Measurements from ENCODE around the gene REPS1. TPM values are rescaled to one million over a fixed set of nuclear protein-coding genes. Genes with fewer than 3 reads are reported as not detected.

The REPS1 gene
- total RNA-seq, 1 experiment from 2014 or later, result 27.4 TPM

GRCh38 chr6:138991206-138991605 is 3.2 kb upstream of the REPS1 start:
- H3K4me3 ChIP-seq (ENCODE audit: low read length), result no peak overlapping the region
- H3K9me2 ChIP-seq (replicated peaks; ENCODE audit: low read length), result no peaks in the 10 kb centered on the region
- peaks cover 10% of the 10 kb centered on the region for H4K20me1 ChIP-seq (ENCODE audit: low read length)
- H3K4me2 ChIP-seq (ENCODE audit: low read length), result no peak overlapping the region
- H3K9ac ChIP-seq (ENCODE audit: low read length), result no peak overlapping the region
- ATAC-seq, result no peak
- no TSS peak for BruUV-seq (replicated peaks)
- no peak for TF ChIP-seq CTCF (conservative IDR thresholded peaks at IDR 0.05; ENCODE audit: low read depth, low read length)
- TF ChIP-seq EZH2phosphoT487 (IDR thresholded peaks at IDR 0.05; ENCODE audit: borderline replicate concordance, low read length), result no peak
- TF ChIP-seq EZH2 (IDR thresholded peaks at IDR 0.05; ENCODE audit: low read length, unreplicated experiment), result no peak
- H3K27me3 ChIP-seq (ENCODE audit: low read length), result no peaks in the 10 kb centered on the region
- CTCF ChIA-PET, result interaction anchor here (0.6 kb wide), 1 partner anchor 1575 kb away, joined by 3 read pairs; no protein-coding TSS in a partner anchor
- H3K9me3 ChIP-seq (ENCODE audit: low read length), result no peaks in the 10 kb centered on the region
- no peak for DNase-seq
- H3K4me1 ChIP-seq (ENCODE audit: insufficient read depth, low read length), result peaks cover 22% of the 10 kb centered on the region
- H3K36me3 ChIP-seq (ENCODE audit: low read depth, low read length), result no peaks in the 10 kb centered on the region
- no peak overlapping the region for H3K27ac ChIP-seq (ENCODE audit: low read length)
- POLR2A ChIA-PET (ENCODE audit: unreplicated experiment), result no interaction called here
- intact Hi-C loops (cut with micrococcal nuclease), result no loop called here
- H3K79me2 ChIP-seq (ENCODE audit: low read length), result peaks cover 18% of the 10 kb centered on the region
- H2AFZ ChIP-seq (ENCODE audit: low read length), result no peak overlapping the region
- no peaks in the 10 kb centered on the region for H3F3A ChIP-seq (ENCODE audit: low read length, unreplicated experiment)

- Histone ChIP-seq H3K36me3 (ENCODE audit: low read depth, low read length) (no peaks in the 10 kb centered on the region), H4K20me1 (ENCODE audit: low read length) (peaks cover 28% of the 10 kb centered on the region), H3K4me1 (ENCODE audit: insufficient read depth, low read length) (peaks cover 40% of the 10 kb centered on the region), H2AFZ (ENCODE audit: low read length) (peak overlapping the region; percentile 97), H3K9ac (ENCODE audit: low read length) (no peak overlapping the region), H3K79me2 (ENCODE audit: low read length) (peaks cover 36% of the 10 kb centered on the region), H3K4me2 (ENCODE audit: low read length) (peak overlapping the region; percentile 94), H3K9me2 (replicated peaks; ENCODE audit: low read length) (no peaks in the 10 kb centered on the region), H3F3A (ENCODE audit: low read length, unreplicated experiment) (no peaks in the 10 kb centered on the region), H3K9me3 (ENCODE audit: low read length) (no peaks in the 10 kb centered on the region), H3K27me3 (ENCODE audit: low read length) (no peaks in the 10 kb centered on the region), H3K4me3 (ENCODE audit: low read length) (no peak overlapping the region), H3K27ac (ENCODE audit: low read length) (no peak overlapping the region)
- DNase-seq (no peak), ATAC-seq (no peak)
- intact Hi-C loops (cut with micrococcal nuclease), result no loop called here
- TF ChIP-seq CTCF (conservative IDR thresholded peaks at IDR 0.05; ENCODE audit: low read depth, low read length), result no peak
- CTCF ChIA-PET, result interaction anchor here (0.6 to 0.7 kb wide), 2 partner anchors 35 to 173 kb away, joined by 3 to 4 read pairs; no protein-coding TSS in a partner anchor
- no TSS peak for BruUV-seq (replicated peaks)
- POLR2A ChIA-PET (ENCODE audit: unreplicated experiment), result no interaction called here
Observed at GRCh38 chr6:138989098-138989983, 1.3 kb upstream of the REPS1 start.

- Histone ChIP-seq H3K4me1 (ENCODE audit: insufficient read depth, low read length) (peaks cover 37% of the 10 kb centered on the region), H4K20me1 (ENCODE audit: low read length) (peaks cover 32% of the 10 kb centered on the region), H3F3A (ENCODE audit: low read length, unreplicated experiment) (no peaks in the 10 kb centered on the region), H3K9me3 (ENCODE audit: low read length) (no peaks in the 10 kb centered on the region), H3K4me2 (ENCODE audit: low read length) (peak overlapping the region; percentile 94), H3K9ac (ENCODE audit: low read length) (peak overlapping the region; percentile 97), H3K27me3 (ENCODE audit: low read length) (no peaks in the 10 kb centered on the region), H3K36me3 (ENCODE audit: low read depth, low read length) (no peaks in the 10 kb centered on the region), H3K4me3 (ENCODE audit: low read length) (peak overlapping the region; percentile 95), H3K27ac (ENCODE audit: low read length) (no peak overlapping the region), H3K79me2 (ENCODE audit: low read length) (peaks cover 45% of the 10 kb centered on the region), H3K9me2 (replicated peaks; ENCODE audit: low read length) (no peaks in the 10 kb centered on the region), H2AFZ (ENCODE audit: low read length) (peak overlapping the region; percentile 97)
- no peak for DNase-seq
- POLR2A ChIA-PET (ENCODE audit: unreplicated experiment), result no interaction called here
- peak; percentile 27 for ATAC-seq
- no peak for TF ChIP-seq EZH2 (IDR thresholded peaks at IDR 0.05; ENCODE audit: low read length, unreplicated experiment)
- intact Hi-C loops (cut with micrococcal nuclease), result loop anchor here (1.0 kb wide), 1 partner anchor 172 kb away; no protein-coding TSS in a partner anchor
- CTCF ChIA-PET, result no interaction called here
- BruUV-seq (replicated peaks), result no TSS peak
Observed at GRCh38 chr6:138988469-138988834, 399 bp upstream of the REPS1 start.

Data from PC-3 (cell line).